ENCODE results near the gene POLR3E.

POLR3E gene

DNA sequence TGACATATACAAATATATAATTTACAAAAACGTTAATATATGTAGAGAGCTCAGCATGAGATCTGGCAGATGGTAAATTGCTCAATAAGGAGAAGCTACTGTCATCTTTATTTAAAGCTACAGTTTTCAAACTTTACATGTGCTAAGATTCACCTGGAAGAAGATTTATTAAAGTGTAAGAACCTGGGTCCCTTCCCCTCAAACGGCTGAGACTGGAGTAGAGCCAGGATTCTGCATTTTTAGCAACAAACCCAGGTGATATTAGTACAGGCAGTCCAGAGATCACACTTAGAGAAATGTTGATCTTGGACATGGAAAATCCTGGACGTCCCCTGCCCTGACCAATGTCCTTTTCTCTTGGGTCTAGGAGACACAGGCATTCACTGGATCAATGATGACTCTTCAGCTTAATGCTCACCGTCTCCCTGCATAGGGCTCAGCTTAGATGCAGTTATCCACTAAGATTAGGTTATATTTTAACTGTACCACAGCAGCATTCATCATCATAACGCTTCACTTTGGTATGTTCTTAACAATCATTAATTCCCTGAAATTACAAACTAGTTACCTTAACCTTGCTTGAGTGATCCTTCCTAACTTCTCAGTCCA lies 56.8 kb downstream of the POLR3E start:
- Histone ChIP-seq H3K36me3 (ENCODE audit: low read length) (peaks cover 9% of the 10 kb centered on the region; the same call in 1 of the 2 replicates), H3K27me3 (ENCODE audit: low read length) (no peaks in the 10 kb centered on the region), H3K9me3 (ENCODE audit: insufficient read depth, low read length) (no peaks in the 10 kb centered on the region), H3K9ac (ENCODE audit: low read length) (no peak overlapping the region), H2AFZ (ENCODE audit: low read depth, low read length, severe bottlenecking) (no peak overlapping the region), H3K79me2 (ENCODE audit: insufficient read depth, low read length) (peaks cover 11% of the 10 kb centered on the region), H3K4me3 (ENCODE audit: insufficient read depth, low read length, poor library complexity, severe bottlenecking) (no peak overlapping the region), H3K27ac (ENCODE audit: low read depth, low read length) (no peak overlapping the region), H3F3A (ENCODE audit: insufficient read depth) (no peaks in the 10 kb centered on the region), H3K4me2 (ENCODE audit: low read depth, low read length, poor library complexity, severe bottlenecking) (no peak overlapping the region), H4K20me1 (ENCODE audit: low read depth, low read length) (no peaks in the 10 kb centered on the region), H3K9me2 (replicated peaks; ENCODE audit: insufficient read depth, low read length) (no peaks in the 10 kb centered on the region)
- TF ChIP-seq CTCF (IDR thresholded peaks at IDR 0.05; ENCODE audit: insufficient read depth, low read length, poor library complexity, severe bottlenecking) (no peak), EZH2phosphoT487 (conservative IDR thresholded peaks at IDR 0.05; ENCODE audit: low read length) (no peak)

DNA sequence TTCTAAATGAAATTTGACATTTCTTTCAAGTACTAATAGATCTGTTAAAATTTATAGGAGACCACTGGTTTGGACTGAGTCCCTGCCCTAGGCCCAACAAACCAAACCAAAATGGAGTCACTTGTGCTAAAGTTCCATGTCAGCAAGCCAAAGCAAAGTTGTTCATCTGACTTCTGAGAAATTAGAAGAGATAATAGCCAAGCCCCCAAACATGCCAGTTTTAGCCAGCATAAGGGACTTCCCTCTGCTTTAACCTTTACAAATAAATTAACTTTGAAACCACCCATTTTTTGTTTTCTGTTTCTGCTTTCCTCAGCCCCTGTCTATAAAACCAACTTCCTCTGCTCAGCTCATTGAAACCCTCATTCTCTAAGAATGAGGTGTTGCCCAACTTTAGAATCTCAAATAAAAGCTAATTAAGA lies 58.3 kb downstream of the POLR3E start:
- Histone ChIP-seq H3K4me3 (ENCODE audit: insufficient read depth, low read length, poor library complexity, severe bottlenecking) (no peak overlapping the region), H2AFZ (ENCODE audit: low read depth, low read length, severe bottlenecking) (no peak overlapping the region), H3K27ac (ENCODE audit: low read depth, low read length) (no peak overlapping the region), H3K27me3 (ENCODE audit: low read length) (no peaks in the 10 kb centered on the region), H3K9ac (ENCODE audit: low read length) (no peak overlapping the region), H4K20me1 (ENCODE audit: low read depth, low read length) (no peaks in the 10 kb centered on the region), H3K36me3 (ENCODE audit: low read length) (0 out of 2 replicates have a peak, but pooled peaks cover 3% of the 10 kb centered on the region), H3K9me3 (ENCODE audit: insufficient read depth, low read length) (no peaks in the 10 kb centered on the region), H3K79me2 (ENCODE audit: insufficient read depth, low read length) (peaks cover 19% of the 10 kb centered on the region), H3F3A (ENCODE audit: insufficient read depth) (no peaks in the 10 kb centered on the region), H3K4me2 (ENCODE audit: low read depth, low read length, poor library complexity, severe bottlenecking) (no peak overlapping the region), H3K9me2 (replicated peaks; ENCODE audit: insufficient read depth, low read length) (no peaks in the 10 kb centered on the region)
- TF ChIP-seq CTCF (IDR thresholded peaks at IDR 0.05; ENCODE audit: insufficient read depth, low read length, poor library complexity, severe bottlenecking): no peak
- TF ChIP-seq EZH2phosphoT487 (conservative IDR thresholded peaks at IDR 0.05; ENCODE audit: low read length): no peak

DNA sequence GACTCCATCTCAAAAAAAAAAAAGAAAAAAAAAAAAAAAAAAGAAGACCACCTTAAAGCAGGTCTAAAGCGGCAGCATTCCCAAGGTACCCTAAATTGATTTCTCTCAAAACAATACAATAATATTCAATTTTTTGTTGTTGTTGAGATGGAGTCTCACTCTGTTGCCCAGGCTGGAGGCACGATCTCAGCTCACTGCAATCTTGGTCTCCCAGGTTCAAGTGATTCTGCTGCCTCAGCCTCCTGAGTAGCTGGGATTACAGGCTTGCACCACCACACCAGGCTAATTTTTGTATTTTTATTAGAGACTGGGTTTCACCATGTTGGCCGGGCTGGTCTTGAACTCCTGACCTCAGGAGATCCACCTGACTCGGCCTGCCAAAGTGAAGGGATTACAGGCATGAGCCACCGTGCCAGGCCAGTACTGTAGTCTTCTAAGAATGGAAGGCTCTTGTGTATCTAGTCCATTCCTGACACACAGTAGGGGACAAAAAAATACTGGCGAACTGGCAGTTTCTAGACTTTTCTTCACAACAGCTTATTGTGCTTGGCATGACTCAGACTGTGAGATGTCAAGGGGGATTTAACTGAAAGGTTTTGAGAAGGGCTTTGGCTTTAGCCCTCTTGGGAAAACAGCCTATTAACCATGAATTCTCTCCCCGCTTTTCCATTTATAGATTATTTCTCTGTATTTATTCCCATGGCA lies 59.9 kb downstream of the POLR3E start:
- H3K9me2 ChIP-seq (replicated peaks; ENCODE audit: insufficient read depth, low read length): no peaks in the 10 kb centered on the region
- H3K27me3 ChIP-seq (ENCODE audit: low read length): no peaks in the 10 kb centered on the region

More for the DNA sequence above, 59.9 kb downstream of the POLR3E start:
- Histone ChIP-seq H3F3A (ENCODE audit: insufficient read depth) (no peaks in the 10 kb centered on the region), H3K27ac (ENCODE audit: low read depth, low read length) (peak overlapping the region; percentile 50), H3K4me2 (ENCODE audit: low read depth, low read length, poor library complexity, severe bottlenecking) (peak overlapping the region; percentile 22), H2AFZ (ENCODE audit: low read depth, low read length, severe bottlenecking) (no peak overlapping the region), H3K36me3 (ENCODE audit: low read length) (0 out of 2 replicates have a peak, but pooled peaks cover 3% of the 10 kb centered on the region), H3K79me2 (ENCODE audit: insufficient read depth, low read length) (peaks cover 19% of the 10 kb centered on the region), H3K9me3 (ENCODE audit: insufficient read depth, low read length) (no peaks in the 10 kb centered on the region), H4K20me1 (ENCODE audit: low read depth, low read length) (no peaks in the 10 kb centered on the region), H3K4me3 (ENCODE audit: insufficient read depth, low read length, poor library complexity, severe bottlenecking) (no peak overlapping the region), H3K9ac (ENCODE audit: low read length) (no peak overlapping the region)
- TF ChIP-seq EZH2phosphoT487 (conservative IDR thresholded peaks at IDR 0.05; ENCODE audit: low read length) (no peak), CTCF (IDR thresholded peaks at IDR 0.05; ENCODE audit: insufficient read depth, low read length, poor library complexity, severe bottlenecking) (no peak)

All from SU-DHL-6 (cell line).